A549 (cell line): ENCODE measurements around the gene PSG4.
"Not testable (repeated sequence)": the region's sequence is repeated elsewhere in the genome, so short reads cannot be mapped to it uniquely, and the experiment has no call there.

Experiments used
- CHD4 ChIP-seq: fragments of 200-600 bp; sonication (generic); IDR thresholded peaks from 2 replicates; pipeline ENCODE4 v1.6.1; 2016; ENCODE audit warnings: antibody characterized with exemption, mild to moderate bottlenecking, borderline replicate concordance
- CTCF ChIP-seq: fragments of >200 bp; sonication (Bioruptor Twin); formaldehyde crosslinking; IDR thresholded peaks from 3 replicates; pipeline ENCODE4 v1.5.1; 2016
- MAX ChIP-seq: IDR thresholded peaks from 2 replicates; pipeline ENCODE4 v1.6.1; 2012
- PHF8 ChIP-seq: fragments of 200-600 bp; sonication (generic); IDR thresholded peaks from 2 replicates; pipeline ENCODE4 v1.6.1; 2016; ENCODE audit warnings: low read depth, mild to moderate bottlenecking, antibody characterized with exemption, moderate library complexity, borderline replicate concordance
- POLR2A ChIP-seq: IDR thresholded peaks from 2 replicates; pipeline ENCODE4 v1.6.1; 2012; ENCODE audit warnings: mild to moderate bottlenecking, low read length
- RAD21 ChIP-seq, 2 experiments: fragments of >200 bp in 1 of 2; sonication (Bioruptor Twin) in 1 of 2; formaldehyde crosslinking in 1 of 2; IDR thresholded peaks in 1 of 2; conservative IDR thresholded peaks in 1 of 2; 2 replicates in 1 of 2; 3 replicates in 1 of 2; pipeline ENCODE4 v1.6.1; 2012 to 2018; ENCODE audit warnings: inconsistent platforms in 1 of 2
- SMC3 ChIP-seq: fragments of >200 bp; sonication (Bioruptor Twin); formaldehyde crosslinking; IDR thresholded peaks from 3 replicates; pipeline ENCODE4 v1.6.1; 2018; ENCODE audit warnings: inconsistent platforms
- USF2 ChIP-seq: fragments of 450-650 bp; IDR thresholded peaks from 2 replicates; pipeline ENCODE4 v1.6.1; 2014; ENCODE audit warnings: antibody characterized with exemption

- not testable (repeated sequence) for TF ChIP-seq CTCF; USF2; SMC3; POLR2A; PHF8; RAD21 (conservative IDR thresholded peaks at IDR 0.05 in 1 of 2, IDR thresholded peaks at IDR 0.05 in 1 of 2); MAX; CHD4
Measured at GRCh38 chr19:43194397-43194796, 11.0 kb downstream of the PSG4 start.
